Ramos (cell line): Measurements from ENCODE around the gene ALG11.

Source experiments
- in situ Hi-C: fragments of 300-500 bp; cut with MboI; formaldehyde crosslinking; loops from one replicate; pipeline ENCODE4 v1.14.3; 2022; ENCODE audit warnings: low sequenced_read_pairs; ENCODE audit not compliant: unreplicated experiment

ALG11 gene

DNA sequence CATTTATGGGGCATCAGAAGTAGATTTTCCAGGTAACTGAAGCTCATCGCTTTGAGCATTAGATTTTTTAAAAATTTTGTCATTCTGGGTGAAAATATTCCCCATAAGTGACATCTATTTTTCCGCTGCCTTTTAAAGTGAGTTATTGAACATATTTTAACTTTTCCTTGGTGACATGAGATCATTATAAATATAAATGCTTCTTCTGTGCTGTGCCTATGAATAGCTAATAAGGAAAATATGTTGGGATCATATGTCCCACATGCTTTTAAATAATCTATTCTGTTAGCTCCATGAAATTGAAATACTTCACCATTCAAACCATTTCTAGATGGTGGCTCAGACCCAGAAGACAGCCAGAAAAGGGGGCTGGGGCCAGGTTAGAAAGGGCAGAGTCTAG lies 15.0 kb upstream of the ALG11 start:
- in situ Hi-C loops, result no loop called here

DNA sequence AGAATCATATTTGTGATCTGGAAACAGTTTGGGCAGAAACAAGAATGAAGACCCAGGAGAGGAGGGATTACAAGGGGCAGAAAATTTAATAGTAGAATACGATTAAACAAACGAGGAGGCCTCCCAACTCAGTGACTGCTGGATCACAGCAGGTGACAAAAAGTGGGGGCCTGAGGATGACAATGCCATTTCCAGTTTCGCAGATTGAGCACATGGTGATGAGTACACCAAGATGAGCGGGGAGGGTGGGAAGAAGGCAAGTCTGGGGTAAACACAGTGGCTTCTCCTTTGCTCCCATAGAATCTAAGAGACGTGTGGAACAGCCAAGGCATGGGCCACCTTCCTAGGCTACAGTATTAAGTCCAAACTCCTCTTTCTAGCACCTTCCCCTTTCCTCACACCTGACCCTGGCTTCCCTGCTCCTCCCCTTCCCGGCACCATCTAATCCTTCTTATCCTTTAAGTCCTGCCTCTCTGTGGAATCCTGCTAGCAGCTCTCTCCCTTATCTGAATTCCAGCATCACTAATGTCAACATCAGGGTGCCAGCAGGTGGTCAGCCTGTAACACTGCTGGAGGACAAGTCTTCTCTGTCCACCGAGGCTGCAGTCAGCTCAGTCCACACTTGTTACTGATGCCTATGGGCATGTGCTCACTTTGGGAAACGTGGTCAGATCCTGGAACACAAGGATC lies 14.4 kb upstream of the ALG11 start:
- in situ Hi-C loops, result no loop called here

DNA sequence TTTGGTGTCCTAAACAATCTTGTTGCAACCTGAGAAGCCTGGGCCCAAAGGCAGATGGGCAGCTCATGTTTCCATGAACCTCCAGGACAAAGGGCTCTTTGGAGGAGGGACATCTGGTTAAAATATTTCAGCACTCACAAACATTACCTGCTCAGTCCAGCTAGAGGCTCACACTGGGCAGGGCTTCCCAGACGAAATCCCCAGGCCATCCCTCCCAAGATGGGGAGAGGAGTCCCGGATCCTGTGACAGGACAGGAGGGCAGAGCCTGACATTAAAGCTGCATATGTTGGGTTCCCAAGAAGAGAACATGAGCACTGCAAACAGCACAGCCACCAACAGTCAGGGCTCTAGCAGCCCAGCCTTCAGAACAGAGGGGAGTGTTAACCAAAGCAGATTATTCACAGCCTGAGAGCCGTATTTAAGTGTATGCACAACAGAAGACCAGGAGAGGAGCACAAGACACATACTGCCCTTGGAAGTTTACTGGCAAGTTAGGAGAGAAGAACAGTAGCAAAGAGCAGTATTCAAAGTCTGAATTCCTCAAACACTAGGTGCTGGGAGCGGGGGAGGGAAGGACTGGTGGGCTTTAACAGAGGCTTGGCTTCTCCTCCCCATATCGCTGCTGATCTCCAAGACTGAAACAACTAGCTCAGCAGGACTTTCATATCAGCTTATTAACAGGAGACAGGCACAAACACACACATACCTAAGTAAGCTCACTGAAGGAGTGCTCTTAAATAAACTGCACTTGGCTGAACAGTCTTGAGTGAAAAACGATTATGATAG lies 13.3 kb upstream of the ALG11 start:
- in situ Hi-C loops, result no loop called here

DNA sequence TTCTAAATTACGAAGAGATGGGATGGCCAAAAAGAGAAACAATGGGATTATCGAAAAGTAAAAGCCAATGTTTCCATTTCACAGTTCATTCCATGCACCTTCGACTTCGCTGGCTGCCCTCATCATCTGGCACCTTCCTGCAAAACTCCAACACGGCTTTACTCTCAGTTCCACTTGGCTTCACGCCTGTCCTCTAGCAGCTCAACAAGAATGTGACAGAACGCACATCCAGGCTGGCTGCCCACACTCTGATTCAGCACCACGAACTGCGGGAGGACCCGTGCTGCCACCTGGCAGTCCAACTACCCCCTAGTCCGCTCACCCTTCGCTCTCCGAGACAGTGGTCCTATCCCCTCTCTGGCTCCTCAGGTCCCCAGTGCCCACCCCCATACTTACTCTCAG lies 12.7 kb upstream of the ALG11 start:
- in situ Hi-C loops, result no loop called here

- in situ Hi-C loops, result loop anchor here (10.0 kb wide), 1 partner anchor 125 kb away; the partner anchor contains the start of gene NEK5
Observed at GRCh38 chr13:51999921-52000320, 12.3 kb upstream of the ALG11 start.

GRCh38 chr13:52001120-52001731 lies 11.0 kb upstream of the ALG11 start:
- in situ Hi-C loops, result loop anchor here (10.0 kb wide), 1 partner anchor 124 kb away; the partner anchor contains the start of gene NEK5

DNA sequence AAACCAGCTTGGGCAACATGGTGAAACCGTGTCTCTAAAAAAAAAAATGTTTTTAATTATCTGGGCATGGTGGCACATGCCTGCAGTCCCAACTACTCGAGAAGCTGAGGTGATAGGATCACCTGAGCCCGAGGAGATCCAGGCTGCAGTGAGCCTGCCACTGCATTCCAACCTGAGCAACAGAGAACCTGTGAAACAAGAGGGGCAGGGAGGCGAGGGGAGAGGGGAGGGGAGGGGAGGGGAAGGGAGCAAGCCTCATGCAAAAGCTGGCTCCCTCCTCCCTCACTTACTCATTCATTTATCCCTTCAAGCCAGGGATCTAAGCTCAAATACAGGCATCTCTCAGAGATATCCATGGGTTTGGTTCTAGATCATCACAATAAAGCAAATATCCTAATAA lies 9.8 kb upstream of the ALG11 start:
- in situ Hi-C loops, result loop anchor here (10.0 kb wide), 1 partner anchor 122 kb away; the partner anchor contains the start of gene NEK5

- in situ Hi-C loops, result loop anchor here (10.0 kb wide), 1 partner anchor 121 kb away; the partner anchor contains the start of gene NEK5
Observed at GRCh38 chr13:52003541-52003940, 8.7 kb upstream of the ALG11 start.

DNA sequence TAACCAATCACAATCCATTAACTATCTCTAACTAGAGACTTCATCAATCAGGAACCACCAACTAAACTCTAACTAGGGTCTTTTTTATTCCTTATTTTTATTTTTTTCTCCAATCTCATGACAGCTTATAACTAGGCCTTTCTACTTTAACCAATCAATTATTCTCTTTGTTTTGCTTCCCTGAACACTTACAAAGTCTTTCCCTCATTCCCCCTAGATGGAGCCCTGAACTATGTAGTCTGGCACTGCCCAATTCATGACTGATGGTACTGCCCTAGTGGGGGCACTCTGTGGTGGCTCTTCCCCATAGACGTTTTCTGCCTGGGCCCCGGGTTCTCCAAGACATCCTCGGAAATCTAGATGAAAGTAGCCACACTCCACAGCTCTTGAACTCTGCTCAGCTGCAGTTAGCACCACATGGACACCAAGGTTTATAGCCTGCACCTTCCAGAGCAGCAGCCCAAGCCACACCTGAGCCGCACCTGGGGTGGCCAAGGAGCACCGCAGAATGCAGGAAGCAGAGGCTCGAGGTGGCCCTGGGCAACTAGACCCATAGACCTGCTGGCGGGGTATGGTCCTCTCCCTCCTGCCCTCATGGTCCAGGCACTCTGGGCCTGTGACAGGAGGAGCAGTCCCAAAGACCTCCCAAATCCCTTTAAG lies 7.6 kb upstream of the ALG11 start:
- in situ Hi-C loops, result loop anchor here (10.0 kb wide), 1 partner anchor 120 kb away; the partner anchor contains the start of gene NEK5

- in situ Hi-C loops, result loop anchor here (10.0 kb wide), 1 partner anchor 119 kb away; the partner anchor contains the start of gene NEK5
Observed at GRCh38 chr13:52005841-52006522, 6.2 kb upstream of the ALG11 start.

GRCh38 chr13:52006523-52007245 lies 5.5 kb upstream of the ALG11 start:
- in situ Hi-C loops, result loop anchor here (10.0 kb wide), 1 partner anchor 118 kb away; the partner anchor contains the start of gene NEK5

- in situ Hi-C loops, result loop anchor here (10.0 kb wide), 1 partner anchor 115 kb away; the partner anchor contains the start of gene NEK5
Observed at GRCh38 chr13:52009946-52010345, 2.3 kb upstream of the ALG11 start.

GRCh38 chr13:52010890-52011631 lies 1.1 kb upstream of the ALG11 start, which contains the start of gene ATP7B:
ATP7B (minus strand) TSS chr13:52011450; CDS start chr13:52011337, 113 bp downstream.
- in situ Hi-C loops, result no loop called here

- in situ Hi-C loops, result no loop called here
Observed at GRCh38 chr13:52012512-52012836, 276 bp downstream of the ALG11 start.

GRCh38 chr13:52016296-52016695 lies 4.1 kb downstream of the ALG11 start:
- in situ Hi-C loops, result no loop called here

GRCh38 chr13:52020191-52020590 lies 8.0 kb downstream of the ALG11 start:
- in situ Hi-C loops, result no loop called here

GRCh38 chr13:52022356-52022755 lies 10.2 kb downstream of the ALG11 start:
- in situ Hi-C loops, result no loop called here

GRCh38 chr13:52024481-52024880 lies 12.3 kb downstream of the ALG11 start, which contains the start of gene UTP14C:
UTP14C (plus strand) TSS chr13:52024691; CDS start chr13:52028805, 4,114 bp downstream.
- in situ Hi-C loops, result no loop called here
